ENCODE results near the gene USP26.
"Not testable (repeated sequence)": the region's sequence is repeated elsewhere in the genome, so short reads cannot be mapped to it uniquely, and the experiment has no call there.

The USP26 gene, protein sequence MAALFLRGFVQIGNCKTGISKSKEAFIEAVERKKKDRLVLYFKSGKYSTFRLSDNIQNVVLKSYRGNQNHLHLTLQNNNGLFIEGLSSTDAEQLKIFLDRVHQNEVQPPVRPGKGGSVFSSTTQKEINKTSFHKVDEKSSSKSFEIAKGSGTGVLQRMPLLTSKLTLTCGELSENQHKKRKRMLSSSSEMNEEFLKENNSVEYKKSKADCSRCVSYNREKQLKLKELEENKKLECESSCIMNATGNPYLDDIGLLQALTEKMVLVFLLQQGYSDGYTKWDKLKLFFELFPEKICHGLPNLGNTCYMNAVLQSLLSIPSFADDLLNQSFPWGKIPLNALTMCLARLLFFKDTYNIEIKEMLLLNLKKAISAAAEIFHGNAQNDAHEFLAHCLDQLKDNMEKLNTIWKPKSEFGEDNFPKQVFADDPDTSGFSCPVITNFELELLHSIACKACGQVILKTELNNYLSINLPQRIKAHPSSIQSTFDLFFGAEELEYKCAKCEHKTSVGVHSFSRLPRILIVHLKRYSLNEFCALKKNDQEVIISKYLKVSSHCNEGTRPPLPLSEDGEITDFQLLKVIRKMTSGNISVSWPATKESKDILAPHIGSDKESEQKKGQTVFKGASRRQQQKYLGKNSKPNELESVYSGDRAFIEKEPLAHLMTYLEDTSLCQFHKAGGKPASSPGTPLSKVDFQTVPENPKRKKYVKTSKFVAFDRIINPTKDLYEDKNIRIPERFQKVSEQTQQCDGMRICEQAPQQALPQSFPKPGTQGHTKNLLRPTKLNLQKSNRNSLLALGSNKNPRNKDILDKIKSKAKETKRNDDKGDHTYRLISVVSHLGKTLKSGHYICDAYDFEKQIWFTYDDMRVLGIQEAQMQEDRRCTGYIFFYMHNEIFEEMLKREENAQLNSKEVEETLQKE

DNA sequence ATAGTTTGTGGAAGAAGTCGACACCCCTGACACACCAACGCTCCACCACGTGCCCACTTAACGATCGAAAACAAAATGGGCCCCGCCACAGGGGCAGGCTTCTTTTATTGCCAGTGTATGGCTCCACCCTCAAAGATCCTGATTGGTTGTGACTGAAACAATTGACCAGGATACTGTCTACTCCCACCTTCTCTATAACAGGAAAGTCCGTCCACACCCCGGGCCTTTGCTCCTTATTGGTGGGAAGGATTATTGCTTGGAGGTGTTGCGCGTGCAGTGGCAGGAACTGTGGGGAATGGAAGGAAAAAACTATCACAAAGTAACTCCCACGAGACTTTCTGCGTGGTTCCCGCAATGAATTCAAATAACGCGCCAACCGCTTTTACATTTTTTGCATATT lies at the start of gene USP26:
Gene USP26 (minus strand): TSS at position 79 of the 400 bp plus-strand sequence. CDS start 68,889 bp downstream, outside the sequence.
- no peak for ATAC-seq
- Mint-ChIP-seq H3K9me3 (no peaks in the 10 kb centered on the region), H3K4me3 (no peak within 1 kb of the TSS), H3K36me3 (no peaks in the 10 kb centered on the region), H3K27ac (no peak within 1 kb of the TSS), H3K4me1 (no peaks in the 10 kb centered on the region)
- no peak for DNase-seq (ENCODE audit: low spot score in 2 of 2)

GRCh38 chrX:133134282-133134681 lies 37.4 kb upstream of the USP26 start:
- H3K4me1 Mint-ChIP-seq: no peaks in the 10 kb centered on the region
- H3K4me3 Mint-ChIP-seq: no peak overlapping the region
- no peak for DNase-seq (ENCODE audit: low spot score in 2 of 2)
- no peak for ATAC-seq
- no peak overlapping the region for H3K27ac Mint-ChIP-seq
- H3K9me3 Mint-ChIP-seq: no peaks in the 10 kb centered on the region
- H3K36me3 Mint-ChIP-seq: no peaks in the 10 kb centered on the region

DNA sequence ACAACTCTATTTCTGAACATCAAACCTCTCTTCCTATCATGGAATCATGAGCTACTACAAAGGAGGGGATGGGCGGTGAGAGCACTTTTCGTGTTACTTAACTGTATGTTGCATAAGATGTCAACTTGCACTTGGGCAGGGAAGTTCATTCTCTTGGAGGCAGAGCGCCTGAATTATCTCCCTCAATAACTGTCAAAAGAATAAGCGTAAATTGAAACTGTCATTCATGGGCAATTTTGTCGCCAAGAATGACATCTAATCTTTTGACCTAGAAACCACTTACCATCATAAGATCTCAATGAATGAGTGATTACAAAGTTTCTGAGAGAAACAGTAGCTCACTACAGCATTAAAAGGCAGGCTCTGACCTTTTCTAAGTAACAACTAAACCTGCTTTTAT lies 23.5 kb upstream of the USP26 start:
- H3K4me1 Mint-ChIP-seq: no peaks in the 10 kb centered on the region
- no peak for DNase-seq (ENCODE audit: low spot score in 2 of 2)
- H3K4me3 Mint-ChIP-seq: no peak overlapping the region
- H3K27ac Mint-ChIP-seq: no peak overlapping the region
- H3K36me3 Mint-ChIP-seq: no peaks in the 10 kb centered on the region
- H3K9me3 Mint-ChIP-seq: no peaks in the 10 kb centered on the region
- no peak for ATAC-seq

DNA sequence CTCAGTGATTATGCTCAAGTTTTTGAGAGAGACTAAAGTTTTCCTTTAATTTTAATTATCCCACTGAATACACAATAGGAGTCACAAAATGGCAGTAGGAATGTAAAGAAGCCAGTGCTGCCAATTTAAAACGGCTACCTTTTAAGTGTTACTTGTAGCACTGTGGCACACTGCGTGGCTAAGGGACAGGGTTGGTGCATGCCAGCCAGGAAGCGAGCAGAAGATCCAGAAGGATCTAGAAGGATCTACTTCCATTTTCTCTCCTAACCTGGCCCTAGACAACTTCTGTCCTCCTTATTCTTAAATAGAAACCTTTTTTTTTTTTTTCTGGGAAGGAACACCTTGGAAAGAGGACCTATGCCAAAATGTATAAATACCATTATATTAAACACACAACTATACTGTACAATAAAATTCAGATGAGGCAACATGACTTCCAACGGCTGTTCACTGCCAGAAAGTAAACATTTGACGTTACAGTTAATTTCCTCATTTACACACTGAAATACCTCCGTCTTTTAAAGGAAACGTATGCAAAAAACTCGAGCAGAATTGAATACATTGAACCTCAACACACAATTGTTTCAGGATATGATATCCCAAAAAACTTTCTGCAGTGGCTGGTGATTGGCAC lies 2.7 kb downstream of the USP26 start:
- Mint-ChIP-seq H3K4me1 (no peaks in the 10 kb centered on the region), H3K4me3 (no peak overlapping the region), H3K36me3 (no peaks in the 10 kb centered on the region), H3K27ac (no peak overlapping the region), H3K9me3 (no peaks in the 10 kb centered on the region)
- no peak for DNase-seq (ENCODE audit: low spot score in 2 of 2)
- ATAC-seq: no peak

GRCh38 chrX:133090236-133090809 lies 6.6 kb downstream of the USP26 start:
- Mint-ChIP-seq H3K4me3 (no peak overlapping the region), H3K27ac (no peak overlapping the region), H3K36me3 (no peaks in the 10 kb centered on the region), H3K9me3 (no peaks in the 10 kb centered on the region), H3K4me1 (no peaks in the 10 kb centered on the region)
- ATAC-seq: no peak
- no peak for DNase-seq (ENCODE audit: low spot score in 2 of 2)

DNA sequence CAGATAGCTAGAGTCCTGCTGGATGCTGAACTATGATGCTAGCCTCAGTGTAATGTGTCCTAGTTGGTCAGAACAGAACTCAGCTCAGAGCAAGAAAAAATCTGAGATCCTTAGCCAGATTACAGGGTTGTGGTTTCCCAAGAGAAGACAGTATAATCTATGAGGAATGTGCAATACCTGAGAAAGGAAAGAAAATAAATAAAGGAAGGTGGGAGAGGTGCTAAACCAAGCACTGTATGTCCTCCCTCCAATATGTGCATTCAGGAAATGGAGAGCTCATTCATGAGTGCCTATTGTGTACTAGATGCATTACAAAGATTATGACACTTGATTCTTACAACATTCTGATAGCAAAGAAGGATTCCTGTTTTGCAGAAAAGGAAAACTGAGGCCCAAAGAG lies 7.5 kb downstream of the USP26 start:
- Mint-ChIP-seq H3K9me3 (no peaks in the 10 kb centered on the region), H3K36me3 (no peaks in the 10 kb centered on the region), H3K4me3 (no peak overlapping the region), H3K4me1 (no peaks in the 10 kb centered on the region), H3K27ac (no peak overlapping the region)
- ATAC-seq: no peak
- DNase-seq (ENCODE audit: low spot score in 2 of 2): no peak

GRCh38 chrX:133085785-133086184 lies 11.1 kb downstream of the USP26 start:
- ATAC-seq (no peak), DNase-seq (ENCODE audit: low spot score in 2 of 2) (no peak)
- Mint-ChIP-seq H3K4me1 (no peaks in the 10 kb centered on the region), H3K36me3 (no peaks in the 10 kb centered on the region), H3K4me3 (no peak overlapping the region), H3K9me3 (no peaks in the 10 kb centered on the region), H3K27ac (no peak overlapping the region)

DNA sequence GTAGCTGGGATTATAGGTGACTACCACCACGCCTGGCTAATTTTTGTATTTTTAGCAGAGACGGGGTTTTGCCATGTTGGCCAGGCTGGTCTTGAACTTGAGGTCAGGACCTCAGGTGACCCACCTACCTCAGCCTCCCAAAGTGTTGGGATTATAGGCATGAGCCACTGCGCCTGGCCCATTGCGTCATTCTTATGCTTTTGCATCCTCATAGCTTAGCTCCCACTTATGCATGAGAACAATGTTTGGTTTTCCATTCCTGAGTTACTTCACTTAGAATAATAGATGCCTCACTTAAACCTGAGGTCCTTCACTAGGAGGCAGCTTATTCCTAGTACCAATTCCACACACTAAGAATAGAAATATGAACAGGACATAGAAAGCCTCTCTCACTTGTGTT lies 11.9 kb downstream of the USP26 start:
- not testable (repeated sequence) for H3K36me3 Mint-ChIP-seq; H3K27ac Mint-ChIP-seq; H3K4me1 Mint-ChIP-seq; H3K9me3 Mint-ChIP-seq; ATAC-seq; DNase-seq (ENCODE audit: low spot score in 2 of 2); H3K4me3 Mint-ChIP-seq

- no peaks in the 10 kb centered on the region for H3K4me1 Mint-ChIP-seq
- DNase-seq (ENCODE audit: low spot score in 2 of 2): no peak
- H3K36me3 Mint-ChIP-seq: no peaks in the 10 kb centered on the region
- no peaks in the 10 kb centered on the region for H3K9me3 Mint-ChIP-seq
- no peak overlapping the region for H3K27ac Mint-ChIP-seq
- H3K4me3 Mint-ChIP-seq: no peak overlapping the region
- no peak for ATAC-seq
Measured at GRCh38 chrX:133083899-133084298, 13.0 kb downstream of the USP26 start.

GRCh38 chrX:133081990-133082389 lies 14.9 kb downstream of the USP26 start:
- Mint-ChIP-seq H3K4me1 (no peaks in the 10 kb centered on the region), H3K27ac (no peak overlapping the region), H3K36me3 (no peaks in the 10 kb centered on the region), H3K4me3 (no peak overlapping the region), H3K9me3 (no peaks in the 10 kb centered on the region)
- DNase-seq (ENCODE audit: low spot score in 2 of 2) (no peak), ATAC-seq (no peak)

- ATAC-seq; DNase-seq (ENCODE audit: low spot score in 2 of 2); H3K27ac Mint-ChIP-seq; H3K4me3 Mint-ChIP-seq; H3K4me1 Mint-ChIP-seq; H3K9me3 Mint-ChIP-seq; H3K36me3 Mint-ChIP-seq: not testable (repeated sequence)
Measured at GRCh38 chrX:133077856-133078255, 19.1 kb downstream of the USP26 start.

DNA sequence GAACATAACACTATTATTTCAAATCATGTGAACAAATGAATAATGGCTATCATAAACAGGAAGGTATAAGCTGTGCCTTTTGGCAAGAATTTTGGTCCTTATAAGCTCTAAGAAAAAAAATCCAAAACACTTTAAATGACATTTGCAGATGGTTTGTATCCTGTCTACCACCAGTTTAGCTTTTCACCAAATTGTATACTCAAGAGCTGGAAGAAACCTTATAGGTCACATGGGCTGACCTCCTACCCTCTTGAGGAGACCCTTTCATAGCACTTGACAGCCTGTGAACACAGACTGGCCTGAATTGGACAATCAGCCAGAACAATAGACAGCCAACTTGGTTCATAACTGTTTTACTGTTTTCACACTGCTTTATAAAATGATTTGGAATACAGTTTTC lies 24.3 kb downstream of the USP26 start:
- Mint-ChIP-seq H3K27ac (no peak overlapping the region), H3K9me3 (peaks cover 1% of the 10 kb centered on the region), H3K4me3 (no peak overlapping the region), H3K36me3 (no peaks in the 10 kb centered on the region), H3K4me1 (no peaks in the 10 kb centered on the region)
- ATAC-seq (no peak), DNase-seq (ENCODE audit: low spot score in 2 of 2) (no peak)

DNA sequence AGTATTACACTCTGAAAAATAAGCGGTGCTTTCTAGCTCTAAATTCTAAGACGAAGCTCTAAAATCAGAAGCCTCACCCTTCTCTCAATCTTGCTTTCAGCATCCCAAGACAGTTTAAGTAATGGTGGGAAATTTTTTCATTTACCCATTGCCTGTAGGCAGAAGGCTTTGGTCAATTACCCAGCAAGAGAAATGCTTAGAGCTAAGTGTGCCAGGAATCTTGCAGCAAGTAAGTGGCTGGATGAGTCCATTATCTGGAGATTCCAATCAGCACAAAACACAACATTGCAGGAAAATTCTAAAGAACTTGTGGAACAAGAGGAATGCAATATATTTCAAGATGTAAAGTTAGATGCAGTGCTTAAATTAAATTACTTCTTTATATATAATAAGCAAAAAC lies 28.4 kb downstream of the USP26 start:
- no peak overlapping the region for H3K27ac Mint-ChIP-seq
- DNase-seq (ENCODE audit: low spot score in 2 of 2) (no peak), ATAC-seq (no peak)
- peaks cover 4% of the 10 kb centered on the region for H3K9me3 Mint-ChIP-seq
- no peak overlapping the region for H3K4me3 Mint-ChIP-seq
- H3K36me3 Mint-ChIP-seq: no peaks in the 10 kb centered on the region
- H3K4me1 Mint-ChIP-seq: no peaks in the 10 kb centered on the region

- no peaks in the 10 kb centered on the region for H3K36me3 Mint-ChIP-seq
- ATAC-seq: no peak
- DNase-seq (ENCODE audit: low spot score in 2 of 2): no peak
- H3K4me1 Mint-ChIP-seq: no peaks in the 10 kb centered on the region
- H3K4me3 Mint-ChIP-seq: no peak overlapping the region
- no peak overlapping the region for H3K27ac Mint-ChIP-seq
- H3K9me3 Mint-ChIP-seq: no peaks in the 10 kb centered on the region
Measured at GRCh38 chrX:133056341-133056740, 40.6 kb downstream of the USP26 start.

DNA sequence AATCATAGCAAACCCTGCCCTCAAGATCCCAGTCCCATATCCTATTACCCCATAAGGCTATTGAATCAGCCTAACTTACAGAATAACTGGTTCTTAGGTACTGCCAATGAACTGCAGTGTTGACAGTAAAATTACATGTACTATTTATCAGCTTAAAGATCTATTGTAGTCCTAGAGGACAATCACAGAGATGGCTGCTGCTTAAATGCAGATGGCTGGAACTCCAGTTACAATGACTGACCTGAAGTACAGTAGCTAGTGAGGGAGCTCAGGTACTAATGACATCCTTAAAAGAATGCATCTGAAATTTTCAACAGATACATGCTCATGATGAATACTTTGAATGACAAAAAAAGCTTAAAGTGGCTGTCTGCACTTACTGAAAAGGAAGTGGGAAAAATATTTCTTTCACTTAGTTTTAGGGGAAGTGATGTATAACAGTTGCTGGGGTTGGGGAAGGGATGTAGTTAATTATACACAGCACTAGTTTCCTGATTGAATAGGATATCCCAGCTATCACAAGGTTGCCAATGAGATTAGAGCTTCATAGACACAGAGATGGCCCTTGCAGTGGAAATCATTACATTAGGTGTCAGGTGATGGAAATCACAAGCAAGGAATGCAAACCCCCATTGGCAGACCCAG lies 42.0 kb downstream of the USP26 start:
- no peaks in the 10 kb centered on the region for H3K36me3 Mint-ChIP-seq
- no peaks in the 10 kb centered on the region for H3K9me3 Mint-ChIP-seq
- DNase-seq (ENCODE audit: low spot score in 2 of 2) (no peak), ATAC-seq (no peak)
- no peak overlapping the region for H3K27ac Mint-ChIP-seq
- H3K4me3 Mint-ChIP-seq: no peak overlapping the region
- no peaks in the 10 kb centered on the region for H3K4me1 Mint-ChIP-seq
